ENCODE data around the gene PRX.
"Not testable (repeated sequence)": the region's sequence is repeated elsewhere in the genome, so short reads cannot be mapped to it uniquely, and the experiment has no call there.

GRCh38 chr19:40370253-40370652, 42.9 kb downstream of the PRX start:
- not testable (repeated sequence) for TF ChIP-seq POLR2A, CTCF (IDR thresholded peaks at IDR 0.05)
